Activated naive CD4-positive, alpha-beta T cell treated with Interleukin-2 at 50 U/mL for 16 hours (primary cell): ENCODE measurements around the gene PVALB.

Source experiments
- DNase-seq: peaks from one replicate; pipeline ENCODE4 v3.0.0-alpha.2; 2020

Gene PVALB

GRCh38 chr22:36770513-36771231, 46.2 kb downstream of the PVALB start:
- DNase-seq = no peak

- no peak for DNase-seq
These were observed 47.0 kb downstream of the PVALB start for GRCh38 chr22:36769541-36770512.

- DNase-seq = no peak
These were observed 48.2 kb downstream of the PVALB start for GRCh38 chr22:36768616-36769015.

- no peak for DNase-seq
These were observed 48.7 kb downstream of the PVALB start for GRCh38 chr22:36768141-36768540.

GRCh38 chr22:36767035-36767775, 49.6 kb downstream of the PVALB start:
- DNase-seq = no peak

- no peak for DNase-seq
These were observed 50.8 kb downstream of the PVALB start for GRCh38 chr22:36765943-36766450.

GRCh38 chr22:36765131-36765942, 51.5 kb downstream of the PVALB start:
- no peak for DNase-seq

GRCh38 chr22:36764641-36765040, 52.2 kb downstream of the PVALB start:
- no peak for DNase-seq

GRCh38 chr22:36764060-36764459, 52.8 kb downstream of the PVALB start:
- DNase-seq = no peak

GRCh38 chr22:36763576-36763975, 53.3 kb downstream of the PVALB start:
- no peak for DNase-seq

- no peak for DNase-seq
These were observed 54.1 kb downstream of the PVALB start for GRCh38 chr22:36762687-36763260.

- no peak for DNase-seq
These were observed 55.1 kb downstream of the PVALB start for GRCh38 chr22:36761553-36762240.

GRCh38 chr22:36760786-36761185, 56.0 kb downstream of the PVALB start:
- no peak for DNase-seq

- no peak for DNase-seq
These were observed 57.2 kb downstream of the PVALB start for GRCh38 chr22:36759481-36760159.

- DNase-seq = no peak
These were observed 58.0 kb downstream of the PVALB start for GRCh38 chr22:36758792-36759271.

GRCh38 chr22:36757668-36758211, 59.1 kb downstream of the PVALB start:
- peak; percentile 77 for DNase-seq

- DNase-seq = no peak
These were observed 59.8 kb downstream of the PVALB start for GRCh38 chr22:36756746-36757655.

- DNase-seq = no peak
These were observed 60.8 kb downstream of the PVALB start for GRCh38 chr22:36756031-36756430.

- DNase-seq = no peak
These were observed 61.5 kb downstream of the PVALB start for GRCh38 chr22:36755316-36755715.
